H1 (cell line): Measurements from ENCODE around the gene HHIP. TPM values are rescaled to one million over a fixed set of nuclear protein-coding genes. Genes with fewer than 3 reads are reported as not detected.

Experiments used
- CTCF ChIA-PET: fragments of 300-600 bp; sonication (Branson Sonifier 250); formaldehyde crosslinking; loops from one replicate; lab custom pipeline; 2021; ENCODE audit not compliant: partially characterized antibody; lab: Charles Lee
- POLR2A ChIA-PET: fragments of 300-600 bp; sonication (Branson Sonifier 250); formaldehyde crosslinking; loops from one replicate; lab custom pipeline; 2021; ENCODE audit warnings: inconsistent platforms; ENCODE audit not compliant: partially characterized antibody; lab: Charles Lee
- DNase-seq, 2 experiments: peaks; one replicate each; pipeline versions ENCODE4 v3.0.0 to v3.0.0-alpha.2; 2010 to 2022; ENCODE audit warnings: low spot score in 2 of 2, low read depth in 1 of 2, mixed read lengths in 1 of 2
- FAIRE-seq: peaks from 2 replicates; lab custom pipeline; 2011; peaks lifted over from hg19 to GRCh38; lab: Jason Lieb, UNC
- H2AFZ ChIP-seq: 2 replicates; pipeline ENCODE4 v1.8.1; 2012; ENCODE audit warnings: low read length, inconsistent platforms
- H2AK5ac ChIP-seq: 2 replicates; pipeline ENCODE4 v1.6.1; 2013; ENCODE audit warnings: low read depth, low read length
- H2BK120ac ChIP-seq: replicated peaks from 2 replicates; pipeline ENCODE3; 2013; ENCODE audit warnings: low read depth, low read length, inconsistent platforms
- H2BK12ac ChIP-seq: 2 replicates; pipeline ENCODE4 v1.6.1; 2013; ENCODE audit warnings: low read depth, low read length
- H2BK15ac ChIP-seq: 2 replicates; pipeline ENCODE4 v1.6.1; 2013; ENCODE audit warnings: low read length
- H2BK20ac ChIP-seq: 2 replicates; pipeline ENCODE4 v1.6.1; 2013; ENCODE audit warnings: low read length
- H2BK5ac ChIP-seq: 2 replicates; pipeline ENCODE4 v1.6.1; 2013; ENCODE audit warnings: low read depth, low read length
- H3K14ac ChIP-seq: 2 replicates; pipeline ENCODE4 v1.6.1; 2013; ENCODE audit warnings: inconsistent platforms; ENCODE audit not compliant: insufficient read length
- H3K18ac ChIP-seq: 2 replicates; pipeline ENCODE4 v1.6.1; 2013; ENCODE audit warnings: low read length; ENCODE audit errors: extremely low read depth
- H3K23ac ChIP-seq: 2 replicates; pipeline ENCODE4 v1.6.1; 2013; ENCODE audit warnings: inconsistent platforms; ENCODE audit not compliant: insufficient read length
- H3K23me2 ChIP-seq: 2 replicates; pipeline ENCODE4 v1.6.1; 2013; ENCODE audit warnings: low read depth, low read length
- H3K27ac ChIP-seq: 2 replicates; pipeline ENCODE4 v1.6.1; 2011; ENCODE audit warnings: low read depth, low read length, inconsistent platforms
- H3K27me3 ChIP-seq, 4 experiments: replicated peaks in 1 of 4; 1 replicate in 1 of 4; 2 replicates in 3 of 4; pipeline versions ENCODE4 v1.6.1 to v1.8.1; 2011 to 2013; ENCODE audit warnings: low read length in 3 of 4, mild to moderate bottlenecking in 3 of 4, inconsistent platforms in 2 of 4, mixed read lengths in 2 of 4, moderate library complexity in 1 of 4; ENCODE audit not compliant: control insufficient read depth in 3 of 4, insufficient read depth in 3 of 4; ENCODE audit errors: extremely low read depth in 1 of 4
- H3K36me3 ChIP-seq, 4 experiments: 2 replicates each; pipeline versions ENCODE4 v1.6.1 to v1.8.1; 2011 to 2013; ENCODE audit warnings: mild to moderate bottlenecking in 4 of 4, low read length in 3 of 4, moderate library complexity in 2 of 4, control low read depth in 1 of 4, inconsistent platforms in 1 of 4; ENCODE audit not compliant: insufficient read depth in 4 of 4, control insufficient read depth in 2 of 4
- H3K4ac ChIP-seq: replicated peaks from 2 replicates; pipeline ENCODE3; 2013; ENCODE audit warnings: low read length, low read depth, mixed read lengths, inconsistent platforms; ENCODE audit not compliant: insufficient read length
- H3K4me1 ChIP-seq, 4 experiments: replicated peaks in 1 of 4; 1 replicate in 1 of 4; 2 replicates in 3 of 4; pipeline versions ENCODE4 v1.6.1 to v1.8.1; 2011 to 2013; ENCODE audit warnings: low read length in 3 of 4, inconsistent platforms in 2 of 4, mixed read lengths in 1 of 4; ENCODE audit not compliant: insufficient read depth in 4 of 4, control insufficient read depth in 3 of 4
- H3K4me2 ChIP-seq, 2 experiments: 2 replicates each; pipeline versions ENCODE4 v1.6.1 to v1.8.1; 2011 to 2013; ENCODE audit warnings: low read depth in 2 of 2, low read length in 2 of 2, control low read depth in 1 of 2, inconsistent platforms in 1 of 2, mild to moderate bottlenecking in 1 of 2; ENCODE audit not compliant: insufficient read depth in 1 of 2
- H3K4me3 ChIP-seq, 4 experiments: fragments of 200-600, 300-600 bp in 1 of 4; sonication (generic), shearing (Covaris generic), sonication (Bioruptor Twin) in 1 of 4; 2 replicates each; pipeline versions ENCODE4 v1.5.1 to v1.8.1; 2011 to 2016; ENCODE audit warnings: low read length in 4 of 4, low read depth in 3 of 4, control low read depth in 2 of 4, inconsistent platforms in 2 of 4, mild to moderate bottlenecking in 2 of 4, mixed read lengths in 1 of 4, moderate library complexity in 1 of 4; ENCODE audit not compliant: insufficient read depth in 2 of 4; ENCODE audit errors: extremely low read depth in 1 of 4
- H3K56ac ChIP-seq: replicated peaks from 2 replicates; pipeline ENCODE3; 2013; ENCODE audit warnings: low read depth, mild to moderate bottlenecking, mixed read lengths, low read length, inconsistent platforms; ENCODE audit not compliant: insufficient read length
- H3K79me1 ChIP-seq: 2 replicates; pipeline ENCODE4 v1.6.1; 2013; ENCODE audit warnings: low read depth, low read length, control low read depth
- H3K79me2 ChIP-seq, 2 experiments: 2 replicates each; pipeline versions ENCODE4 v1.6.1 to v1.8.1; 2012 to 2013; ENCODE audit warnings: low read length in 2 of 2, mild to moderate bottlenecking in 2 of 2, inconsistent platforms in 1 of 2; ENCODE audit not compliant: insufficient read depth in 2 of 2, control insufficient read depth in 1 of 2
- H3K9ac ChIP-seq, 4 experiments: replicated peaks in 1 of 4; 1 replicate in 1 of 4; 2 replicates in 3 of 4; pipeline versions ENCODE4 v1.6.1 to v1.8.1; 2011 to 2013; ENCODE audit warnings: low read depth in 3 of 4, low read length in 3 of 4, control low read depth in 2 of 4, mild to moderate bottlenecking in 2 of 4, moderate library complexity in 2 of 4, inconsistent platforms in 1 of 4; ENCODE audit errors: extremely low read depth in 1 of 4
- H3K9me3 ChIP-seq, 2 experiments: 2 replicates each; pipeline versions ENCODE4 v1.6.1 to v1.8.1; 2012 to 2013; ENCODE audit warnings: mild to moderate bottlenecking in 2 of 2, moderate library complexity in 2 of 2, control low read depth in 1 of 2, inconsistent platforms in 1 of 2, low read depth in 1 of 2, low read length in 1 of 2, mixed read lengths in 1 of 2; ENCODE audit not compliant: insufficient read depth in 2 of 2
- H4K20me1 ChIP-seq, 2 experiments: replicated peaks in 1 of 2; 2 replicates each; pipeline versions ENCODE3 to v1.8.1; 2011 to 2013; ENCODE audit warnings: inconsistent platforms in 2 of 2, low read length in 2 of 2, mild to moderate bottlenecking in 1 of 2; ENCODE audit not compliant: insufficient read depth in 2 of 2, control insufficient read depth in 1 of 2
- H4K5ac ChIP-seq: 2 replicates; pipeline ENCODE4 v1.6.1; 2013; ENCODE audit warnings: low read length, low read depth, mixed read lengths, inconsistent platforms; ENCODE audit not compliant: insufficient read length
- H4K8ac ChIP-seq: 2 replicates; pipeline ENCODE4 v1.8.0; 2013; ENCODE audit warnings: mild to moderate bottlenecking, moderate library complexity, low read length, inconsistent platforms; ENCODE audit not compliant: insufficient read depth; ENCODE audit errors: extremely low read depth
- H4K91ac ChIP-seq: replicated peaks from 2 replicates; pipeline ENCODE3; 2013; ENCODE audit warnings: low read length, mixed read lengths, inconsistent platforms; ENCODE audit not compliant: insufficient read length
- BRCA1 ChIP-seq: IDR thresholded peaks from 2 replicates; pipeline ENCODE4 v1.6.1; 2012; ENCODE audit warnings: low read depth, low read length, improper control_type of control experiment
- CBX5 ChIP-seq: fragments of 300-800, 300-1000 bp; sonication (generic); IDR thresholded peaks from 2 replicates; pipeline ENCODE4 v1.7.1; 2016; ENCODE audit warnings: antibody characterized with exemption, low read length, low read depth
- EGR1 ChIP-seq: IDR thresholded peaks from 2 replicates; pipeline ENCODE4 v1.6.1; 2011; ENCODE audit warnings: low read depth, low read length, borderline replicate concordance
- KDM5A ChIP-seq: fragments of 200-600 bp; IDR thresholded peaks from 2 replicates; pipeline ENCODE4 v1.7.1; 2012; ENCODE audit warnings: mild to moderate bottlenecking, low read length, inconsistent platforms, mixed read lengths
- RAD21 ChIP-seq, 2 experiments: IDR thresholded peaks in 1 of 2; conservative IDR thresholded peaks in 1 of 2; 2 replicates each; pipeline ENCODE4 v1.6.1; 2011; ENCODE audit warnings: low read depth in 2 of 2, low read length in 2 of 2, improper control_type of control experiment in 1 of 2, inconsistent platforms in 1 of 2, mild to moderate bottlenecking in 1 of 2, moderate library complexity in 1 of 2
- TAF7 ChIP-seq: optimal IDR thresholded peaks from 2 replicates; pipeline ENCODE3; 2011; ENCODE audit warnings: low read depth, mild to moderate bottlenecking, inconsistent platforms, low read length, moderate library complexity, borderline replicate concordance
- YY1 ChIP-seq: IDR thresholded peaks from 2 replicates; pipeline ENCODE4 v1.6.1; 2011; ENCODE audit warnings: low read depth, mild to moderate bottlenecking, low read length
- polyA plus RNA-seq, 7 experiments: library from polyadenylated mRNA; depleted of rRNA in 3 of 7; stranded (reverse) in 5 of 7; unstranded in 2 of 7; fragments of >200 nt in 5 of 7; fragments of 200-250 nt in 2 of 7; gene quantifications; 1 replicate in 5 of 7; 2 replicates in 1 of 7; 4 replicates in 1 of 7; pipeline versions ENCODE4 v1.2.1 to v1.2.3, GENCODE V29; 2011 to 2013; ENCODE audit warnings: missing spikeins in 2 of 7, mixed read lengths in 2 of 7
- total RNA-seq: library from RNA; stranded (reverse); fragmentation: NEBNext Ultra II Directional; extraction: Animal tissue kit (Norgen Biotek cat#: 25700); gene quantifications from 2 replicates; pipeline ENCODE4 v1.2.1, GENCODE V29; 2021

Gene HHIP
- total and polyA plus RNA-seq, 2 of the 8 experiments (the other 6 are each of a cell fraction or from before 2014, with no cell fraction given) = 0.05 to 1.3 TPM

GRCh38 chr4:144696376-144696775, 50.4 kb downstream of the HHIP start:
- DNase-seq (no peak), FAIRE-seq (no peak)
- Histone ChIP-seq H3K4me1 (no peaks in the 10 kb centered on the region), H3K79me2 (no peaks in the 10 kb centered on the region), H2AK5ac (no peak overlapping the region), H3K9ac (no peak overlapping the region), H2BK12ac (no peak overlapping the region), H4K91ac (no peak overlapping the region), H2AFZ (no peak overlapping the region), H3K27ac (no peak overlapping the region), H2BK15ac (no peak overlapping the region), H4K8ac (no peak overlapping the region), H3K79me1 (no peaks in the 10 kb centered on the region), H3K36me3 (no peaks in the 10 kb centered on the region), H3K23ac (no peak overlapping the region), H3K18ac (no peak overlapping the region), H3K4ac (no peak overlapping the region), H2BK20ac (no peak overlapping the region), H2BK5ac (no peak overlapping the region), H2BK120ac (no peak overlapping the region), H3K56ac (no peak overlapping the region), H4K20me1 (no peaks in the 10 kb centered on the region), H3K4me3 (no peak overlapping the region), H3K14ac (no peak overlapping the region), H3K23me2 (no peaks in the 10 kb centered on the region), H4K5ac (no peak overlapping the region), H3K9me3 (no peaks in the 10 kb centered on the region), H3K4me2 (no peak overlapping the region), H3K27me3 (no peaks in the 10 kb centered on the region)
- ChIA-PET POLR2A (no interaction called here), CTCF (interaction anchor here (0.8 kb wide), 1 partner anchor 35 kb away, joined by 3 read pairs; no protein-coding TSS in a partner anchor)
- TF ChIP-seq TAF7 (no peak), EGR1 (no peak), YY1 (no peak), BRCA1 (no peak), CBX5 (no peak), RAD21 (IDR thresholded peaks at IDR 0.05 in 1 of 2, conservative IDR thresholded peaks at IDR 0.05 in 1 of 2; ENCODE audit: low read depth in 2 of 2, low read length in 2 of 2) (no peak), KDM5A (no peak)
